ENCODE data around the gene ZMYND8.

The ZMYND8 gene

GRCh38 chr20:47274401-47275108 lies 81.9 kb downstream of the ZMYND8 start:
- TF ChIP-seq CTCF (conservative IDR thresholded peaks at IDR 0.05; ENCODE audit: low read depth, low read length) = no peak
- DNase-seq (ENCODE audit: low read depth) = peak; percentile 94
- H3K4me3 ChIP-seq (ENCODE audit: low read depth, low read length) = no peak overlapping the region

GRCh38 chr20:47273591-47274235 lies 82.8 kb downstream of the ZMYND8 start:
- peak; percentile 43 for DNase-seq (ENCODE audit: low read depth)
- no peak overlapping the region for H3K4me3 ChIP-seq (ENCODE audit: low read depth, low read length)
- TF ChIP-seq CTCF (conservative IDR thresholded peaks at IDR 0.05; ENCODE audit: low read depth, low read length) = no peak

- peak; percentile 88 for TF ChIP-seq CTCF (conservative IDR thresholded peaks at IDR 0.05; ENCODE audit: low read depth, low read length)
- peak; percentile 81 for DNase-seq (ENCODE audit: low read depth)
- no peak overlapping the region for H3K4me3 ChIP-seq (ENCODE audit: low read depth, low read length)
Observed at GRCh38 chr20:47272893-47273590, 83.5 kb downstream of the ZMYND8 start.

- TF ChIP-seq CTCF (conservative IDR thresholded peaks at IDR 0.05; ENCODE audit: low read depth, low read length) = no peak
- no peak for DNase-seq (ENCODE audit: low read depth)
- H3K4me3 ChIP-seq (ENCODE audit: low read depth, low read length) = no peak overlapping the region
Observed at GRCh38 chr20:47271046-47271615, 85.4 kb downstream of the ZMYND8 start.

- DNase-seq (ENCODE audit: low read depth) = no peak
- no peak overlapping the region for H3K4me3 ChIP-seq (ENCODE audit: low read depth, low read length)
- no peak for TF ChIP-seq CTCF (conservative IDR thresholded peaks at IDR 0.05; ENCODE audit: low read depth, low read length)
Observed at GRCh38 chr20:47269309-47270165, 87.0 kb downstream of the ZMYND8 start.

GRCh38 chr20:47267621-47268020 lies 88.9 kb downstream of the ZMYND8 start:
- TF ChIP-seq CTCF (conservative IDR thresholded peaks at IDR 0.05; ENCODE audit: low read depth, low read length) = no peak
- no peak for DNase-seq (ENCODE audit: low read depth)
- H3K4me3 ChIP-seq (ENCODE audit: low read depth, low read length) = no peak overlapping the region

Data from choroid plexus epithelial cell (primary cell).